ENCODE results near the gene OTOG. TPM values are rescaled to one million over a fixed set of nuclear protein-coding genes. Genes with fewer than 3 reads are reported as not detected.
A peak's percentile ranks its signal among the peaks of the same experiment; 100 is the strongest.

OTOG gene
- total RNA-seq, 1 donor from 2014 or later: not detected

- no peak for TF ChIP-seq CTCF (IDR thresholded peaks at IDR 0.05)
- no peak overlapping the region for H3K4me3 ChIP-seq
- intact Hi-C loops (cut with DNase I): no loop called here
- peak overlapping the region; percentile 34 to 54 for H3K27ac ChIP-seq
- DNase-seq (ENCODE audit: low spot score in 2 of 2): no peak
- H3K4me1 ChIP-seq: peaks cover 8 to 12% of the 10 kb centered on the region in 2 donors
- no peaks in the 10 kb centered on the region for H3K36me3 ChIP-seq
- no peaks in the 10 kb centered on the region for H3K27me3 ChIP-seq
- no peaks in the 10 kb centered on the region for H3K9me3 ChIP-seq
Measured at GRCh38 chr11:17508306-17508705, 38.8 kb upstream of the OTOG start.

- intact Hi-C loops (cut with DNase I): no loop called here
- Histone ChIP-seq H3K27ac (peak overlapping the region; percentile 12 to 18), H3K36me3 (no peaks in the 10 kb centered on the region), H3K27me3 (no peaks in the 10 kb centered on the region), H3K4me3 (no peak overlapping the region), H3K9me3 (no peaks in the 10 kb centered on the region), H3K4me1 (peaks cover 8 to 12% of the 10 kb centered on the region in 2 donors)
- TF ChIP-seq CTCF (IDR thresholded peaks at IDR 0.05): no peak
- no peak for DNase-seq (ENCODE audit: low spot score in 2 of 2)
Measured at GRCh38 chr11:17508791-17509190, 38.3 kb upstream of the OTOG start.

GRCh38 chr11:17510507-17511206, 36.4 kb upstream of the OTOG start:
- no peak overlapping the region for H3K4me3 ChIP-seq
- H3K9me3 ChIP-seq: no peaks in the 10 kb centered on the region
- no peak for TF ChIP-seq CTCF (IDR thresholded peaks at IDR 0.05)
- H3K36me3 ChIP-seq: no peaks in the 10 kb centered on the region
- no peak overlapping the region for H3K27ac ChIP-seq
- intact Hi-C loops (cut with DNase I): no loop called here
- peaks cover 8 to 12% of the 10 kb centered on the region in 2 donors for H3K4me1 ChIP-seq
- no peak for DNase-seq (ENCODE audit: low spot score in 2 of 2)
- no peaks in the 10 kb centered on the region for H3K27me3 ChIP-seq

- no peaks in the 10 kb centered on the region for H3K27me3 ChIP-seq
- H3K4me1 ChIP-seq: peaks cover 8 to 12% of the 10 kb centered on the region in 2 donors
- no peak for DNase-seq (ENCODE audit: low spot score in 2 of 2)
- no peaks in the 10 kb centered on the region for H3K36me3 ChIP-seq
- no peak overlapping the region for H3K4me3 ChIP-seq
- H3K9me3 ChIP-seq: no peaks in the 10 kb centered on the region
- intact Hi-C loops (cut with DNase I): no loop called here
- TF ChIP-seq CTCF (IDR thresholded peaks at IDR 0.05): no peak
- no peak overlapping the region for H3K27ac ChIP-seq
Measured at GRCh38 chr11:17511571-17511970, 35.5 kb upstream of the OTOG start.

- H3K9me3 ChIP-seq: no peaks in the 10 kb centered on the region
- no peak for TF ChIP-seq CTCF (IDR thresholded peaks at IDR 0.05)
- intact Hi-C loops (cut with DNase I): no loop called here
- no peak for DNase-seq (ENCODE audit: low spot score in 2 of 2)
- H3K27ac ChIP-seq: no peak overlapping the region
- peaks cover 8 to 12% of the 10 kb centered on the region in 2 donors for H3K4me1 ChIP-seq
- H3K36me3 ChIP-seq: no peaks in the 10 kb centered on the region
- H3K27me3 ChIP-seq: no peaks in the 10 kb centered on the region
- H3K4me3 ChIP-seq: no peak overlapping the region
Measured at GRCh38 chr11:17512101-17512500, 35.0 kb upstream of the OTOG start.

All from ascending aorta (tissue), 2 donors.